Endometrial microvascular endothelial cells (primary cell): ENCODE results near the gene GMCL1. TPM values are rescaled to one million over a fixed set of nuclear protein-coding genes. Genes with fewer than 3 reads are reported as not detected.

ENCODE experiments used
- in situ Hi-C: cut with HindIII; loops from 2 replicates; pipeline ENCODE4 v1.10.0; 2017; ENCODE audit warnings: low sequenced_read_pairs, low pct_unique_long_range_greater_than_20kb; ENCODE audit errors: inconsistent ontology term
- total RNA-seq: library from RNA; depleted of rRNA; stranded (reverse); fragments of >200 nt; gene quantifications from one replicate; pipeline ENCODE4 v1.2.3, GENCODE V29; 2015; ENCODE audit errors: inconsistent ontology term

GMCL1 gene
- total RNA-seq: 9.4 TPM

- in situ Hi-C loops: no loop called here
Observed at GRCh38 chr2:69829256-69830044, at the start of gene GMCL1. GMCL1 (plus strand) TSS chr2:69829660; CDS start chr2:69829893, 233 bp downstream.

DNA sequence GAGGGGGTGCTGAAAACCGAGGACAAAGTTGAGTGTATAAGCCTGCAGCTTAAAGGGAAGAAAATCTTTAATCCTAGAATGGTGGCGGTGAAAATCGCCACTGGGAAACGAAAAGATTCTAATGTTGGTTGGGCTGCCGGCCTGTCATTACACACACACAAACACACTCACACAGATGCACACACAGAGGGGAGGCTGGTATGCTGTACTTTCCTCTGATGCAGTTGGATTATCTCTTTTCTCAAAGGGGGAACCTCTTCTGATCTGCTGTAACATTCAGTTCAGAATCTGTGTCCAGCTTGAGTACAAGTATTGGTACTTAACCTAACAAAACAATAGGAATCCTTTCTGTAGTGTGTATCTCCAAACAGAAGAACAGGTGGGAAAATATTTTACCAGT, 48.5 kb upstream of the GMCL1 start:
- in situ Hi-C loops: no loop called here

DNA sequence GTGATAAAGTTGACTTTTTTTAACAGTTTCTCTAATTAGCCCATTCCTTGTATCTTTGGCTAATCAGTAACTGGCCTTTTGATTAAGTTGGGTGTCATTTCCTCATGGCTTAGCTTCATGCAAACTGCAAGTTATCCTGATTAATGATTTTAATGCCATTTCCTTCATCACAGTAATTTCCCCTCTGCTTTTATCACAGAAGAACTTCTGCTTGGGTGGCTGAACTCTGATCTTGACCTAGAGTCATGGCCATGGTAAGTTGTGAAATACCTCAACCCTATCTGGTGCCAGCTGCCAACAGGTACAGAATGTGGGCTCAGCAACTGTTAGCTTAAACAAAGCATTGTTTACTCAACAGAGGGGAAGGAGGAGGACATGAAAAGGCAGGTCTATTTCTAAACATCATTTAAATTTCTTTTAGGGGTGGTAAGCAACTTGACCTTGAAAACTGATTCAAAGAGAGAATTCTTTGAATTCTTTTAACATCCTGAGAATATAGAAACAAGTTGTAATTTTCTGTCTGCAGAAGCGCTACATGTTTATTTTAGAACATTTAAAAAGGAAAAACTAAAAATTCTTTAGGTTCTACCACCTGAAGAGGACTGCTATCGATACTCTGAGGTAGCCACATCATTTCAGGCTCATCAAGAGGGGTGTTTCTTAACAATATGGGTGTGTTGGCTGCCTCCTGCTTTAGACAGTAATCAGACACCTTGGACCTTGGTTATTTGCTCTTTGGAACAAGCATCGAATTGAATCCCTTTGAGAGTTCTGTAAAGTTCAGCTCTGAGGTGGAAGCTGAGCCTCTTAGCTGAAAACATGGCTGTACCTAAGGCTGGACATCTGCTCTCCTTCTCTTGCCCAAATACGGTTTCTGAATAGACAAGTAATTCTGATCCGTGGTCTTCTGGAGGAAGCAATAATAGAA, 47.9 kb upstream of the GMCL1 start:
- in situ Hi-C loops: no loop called here

- in situ Hi-C loops: no loop called here
Observed at GRCh38 chr2:69784228-69784627, 45.2 kb upstream of the GMCL1 start.

DNA sequence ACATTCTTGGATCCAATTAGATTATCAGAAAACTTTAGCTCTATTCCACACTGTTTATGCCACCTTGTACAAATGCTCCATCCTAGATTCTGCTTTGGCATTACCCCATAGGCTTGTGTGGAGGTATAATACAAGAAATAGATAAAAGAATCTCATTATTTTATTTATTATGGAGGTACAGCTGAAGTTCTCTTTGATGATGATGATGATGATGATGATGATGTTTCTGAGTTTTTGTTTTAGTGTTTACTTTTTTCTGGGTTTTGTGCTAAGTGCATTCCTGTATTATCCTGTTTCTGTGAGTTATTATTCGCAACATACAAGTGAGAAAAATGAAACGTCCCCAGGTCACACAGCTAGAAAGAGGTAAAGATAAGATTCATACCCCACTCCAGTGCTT, 44.1 kb upstream of the GMCL1 start:
- in situ Hi-C loops: no loop called here

- in situ Hi-C loops: no loop called here
Observed at GRCh38 chr2:69786052-69786560, 43.4 kb upstream of the GMCL1 start.

DNA sequence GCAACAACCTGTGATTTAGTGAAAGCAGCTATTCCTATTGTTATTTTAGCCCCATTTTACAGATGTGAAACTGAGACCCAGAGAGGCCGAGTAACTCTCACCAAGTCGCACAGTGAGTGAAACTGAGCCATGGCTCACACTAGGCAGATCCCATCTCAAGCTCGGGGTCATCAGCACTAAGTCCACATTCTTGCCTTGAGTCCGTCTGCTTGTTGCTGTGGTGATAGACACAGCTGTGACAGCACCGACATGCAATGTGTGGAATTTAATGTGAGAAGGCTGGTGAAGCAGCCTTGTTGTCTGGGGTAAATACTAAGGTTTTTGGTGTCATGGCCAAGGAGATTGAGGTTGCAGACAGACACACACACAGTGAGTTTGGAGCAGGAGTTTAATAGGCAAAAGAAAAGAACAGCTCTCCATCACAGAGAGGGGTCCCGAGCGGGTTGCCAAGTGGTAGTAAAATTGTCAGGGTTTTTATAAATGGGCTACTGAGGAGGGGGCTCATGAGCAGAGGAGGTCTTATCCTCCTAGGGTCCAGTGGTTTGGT, 40.2 kb upstream of the GMCL1 start:
- in situ Hi-C loops: no loop called here

DNA sequence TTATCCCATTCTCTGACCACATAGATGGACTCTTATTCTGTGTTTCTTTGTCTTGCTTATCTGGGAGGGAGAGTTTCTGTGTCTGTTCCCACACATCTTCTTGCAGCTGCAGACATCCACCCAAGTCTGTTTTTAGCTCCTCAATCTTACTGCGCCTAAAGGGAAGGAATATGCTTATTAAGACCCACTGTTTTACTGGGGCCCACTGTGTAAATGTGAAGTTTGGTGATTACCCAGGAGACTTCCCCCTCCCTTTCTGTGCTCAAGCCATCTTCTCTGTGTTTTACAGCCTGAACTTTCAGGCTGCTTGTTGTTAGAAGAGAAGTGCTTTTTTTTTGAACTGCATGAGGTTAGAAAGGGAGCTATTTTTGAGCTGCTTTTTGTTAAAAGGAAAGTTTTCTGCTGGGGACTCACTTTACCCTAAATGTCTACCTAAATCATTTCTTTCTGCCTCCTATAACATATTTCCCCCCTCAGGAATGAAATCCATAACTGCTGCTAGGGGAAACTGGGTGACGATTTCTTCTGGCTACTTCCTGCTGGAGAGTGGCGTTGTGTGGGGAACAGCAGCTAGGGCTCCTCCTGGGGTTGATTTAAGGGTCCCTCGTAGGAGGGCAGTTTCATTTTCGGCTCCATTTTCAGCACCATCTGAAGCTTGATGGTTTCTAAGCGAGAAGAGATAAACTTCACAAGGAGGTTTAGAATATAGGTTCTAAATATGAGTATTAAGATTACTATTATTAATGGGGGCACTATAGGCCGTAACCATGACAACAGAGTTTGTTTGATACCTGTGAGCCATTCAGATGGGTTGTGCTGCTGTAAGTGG, 39.5 kb upstream of the GMCL1 start:
- in situ Hi-C loops: no loop called here

GRCh38 chr2:69790601-69790959, 38.9 kb upstream of the GMCL1 start:
- in situ Hi-C loops: no loop called here

DNA sequence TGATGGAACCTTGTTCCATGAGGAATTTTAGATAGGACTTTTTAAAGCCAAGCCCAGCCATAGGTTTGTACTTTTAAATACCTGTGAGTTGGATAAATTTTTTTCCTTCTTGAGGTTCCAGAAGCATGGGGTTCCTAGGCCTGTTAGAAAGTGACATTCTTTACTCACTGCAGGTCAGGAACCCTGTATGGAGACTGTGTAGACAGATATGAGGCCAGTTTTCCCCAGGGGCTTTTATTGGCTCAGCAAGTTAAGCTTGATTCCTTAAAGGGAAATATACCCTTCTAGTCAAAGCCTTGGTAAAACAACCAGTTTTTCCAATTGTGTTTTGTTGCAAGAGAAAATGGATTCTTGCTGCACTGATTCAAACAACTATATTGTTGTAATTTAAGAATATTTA, 38.4 kb upstream of the GMCL1 start:
- in situ Hi-C loops: no loop called here

DNA sequence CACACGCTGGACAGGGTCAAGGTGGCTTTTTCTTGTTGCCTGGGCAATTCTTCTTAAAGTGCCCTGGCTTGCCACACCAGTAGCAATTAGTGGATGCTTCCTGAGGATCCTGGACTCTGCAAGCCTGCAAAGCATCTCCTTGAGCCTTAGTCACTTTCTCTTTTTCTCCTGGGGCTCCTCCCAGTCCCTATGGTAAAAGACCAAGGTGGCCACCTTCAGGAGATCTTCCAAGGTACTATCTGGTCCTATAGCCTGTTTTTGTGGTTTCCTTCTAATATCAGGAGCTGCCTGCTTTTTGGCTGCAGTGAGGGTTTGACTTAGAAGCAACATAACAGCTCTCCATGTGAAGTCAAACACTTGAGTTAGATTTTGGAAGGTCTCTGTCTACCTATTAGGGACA, 33.3 kb upstream of the GMCL1 start:
- in situ Hi-C loops: no loop called here

DNA sequence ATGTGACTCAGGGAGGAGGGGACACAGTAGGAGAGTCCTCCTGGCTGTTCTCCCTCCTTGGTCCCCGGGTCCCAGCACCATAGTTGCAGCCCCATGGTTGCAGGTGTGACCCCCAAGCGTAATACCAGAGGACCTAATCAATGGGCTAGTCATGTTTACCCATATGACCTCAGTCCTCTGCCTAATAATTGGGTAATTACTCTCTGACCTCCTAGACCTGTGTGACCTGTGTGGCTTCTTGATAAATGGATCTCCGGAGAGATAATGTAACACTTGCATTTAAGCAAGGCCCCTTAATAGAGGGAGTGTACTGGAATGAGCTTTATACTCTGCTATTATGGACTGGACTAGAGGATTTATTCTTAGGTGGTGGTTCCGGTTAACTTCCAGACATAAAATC, 32.2 kb upstream of the GMCL1 start:
- in situ Hi-C loops: no loop called here

DNA sequence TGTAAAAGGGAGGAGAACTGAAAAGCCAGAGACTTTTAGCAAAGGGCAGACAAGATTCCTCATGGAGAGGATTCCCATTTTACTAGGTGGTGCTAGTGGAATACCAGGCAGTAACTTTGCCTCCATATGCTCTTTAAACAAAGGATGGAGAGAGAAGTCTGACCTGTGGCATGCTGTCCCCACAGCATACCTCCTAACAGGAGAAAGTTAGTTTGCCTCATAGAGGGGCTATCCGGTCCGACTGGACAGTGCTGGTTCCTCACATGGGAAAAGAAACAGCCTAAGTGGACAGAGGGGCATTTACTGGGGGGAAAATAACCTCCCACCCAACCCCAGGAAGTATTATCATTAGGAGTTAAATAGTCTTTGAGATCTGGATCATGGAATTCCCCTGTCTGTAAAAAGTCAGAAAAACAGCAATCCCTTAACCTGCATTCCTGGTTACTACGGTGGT, 31.6 kb upstream of the GMCL1 start:
- in situ Hi-C loops: no loop called here

DNA sequence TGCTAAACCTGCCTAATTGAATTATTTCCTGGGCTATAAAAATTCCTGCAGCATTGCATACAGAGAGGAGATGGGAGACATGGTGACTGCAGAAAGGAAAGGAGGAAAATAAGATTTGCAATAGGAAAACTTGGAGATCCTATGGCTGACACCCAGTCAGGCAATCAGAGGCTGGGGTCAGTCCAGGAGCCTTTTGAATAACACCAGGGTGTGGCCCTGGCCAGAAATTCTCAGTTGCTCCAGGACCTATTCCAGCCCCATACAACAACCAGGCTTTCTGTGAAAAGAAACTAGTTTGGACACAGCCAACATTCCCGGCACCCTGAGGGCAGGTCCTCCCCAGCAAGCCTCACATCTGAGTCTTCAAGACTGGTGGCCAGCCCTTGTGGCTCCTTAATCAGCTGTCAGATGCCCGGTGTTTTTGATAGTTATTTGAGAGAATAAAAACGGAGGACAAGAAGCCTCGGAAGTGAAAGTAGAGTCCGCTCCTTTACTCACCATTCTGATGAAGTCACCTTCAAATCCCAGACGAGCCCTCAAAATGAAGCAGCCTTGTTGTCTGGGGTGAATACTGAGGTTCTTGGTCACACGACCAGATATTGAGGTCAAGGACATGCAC, 31.1 kb upstream of the GMCL1 start:
- in situ Hi-C loops: no loop called here

DNA sequence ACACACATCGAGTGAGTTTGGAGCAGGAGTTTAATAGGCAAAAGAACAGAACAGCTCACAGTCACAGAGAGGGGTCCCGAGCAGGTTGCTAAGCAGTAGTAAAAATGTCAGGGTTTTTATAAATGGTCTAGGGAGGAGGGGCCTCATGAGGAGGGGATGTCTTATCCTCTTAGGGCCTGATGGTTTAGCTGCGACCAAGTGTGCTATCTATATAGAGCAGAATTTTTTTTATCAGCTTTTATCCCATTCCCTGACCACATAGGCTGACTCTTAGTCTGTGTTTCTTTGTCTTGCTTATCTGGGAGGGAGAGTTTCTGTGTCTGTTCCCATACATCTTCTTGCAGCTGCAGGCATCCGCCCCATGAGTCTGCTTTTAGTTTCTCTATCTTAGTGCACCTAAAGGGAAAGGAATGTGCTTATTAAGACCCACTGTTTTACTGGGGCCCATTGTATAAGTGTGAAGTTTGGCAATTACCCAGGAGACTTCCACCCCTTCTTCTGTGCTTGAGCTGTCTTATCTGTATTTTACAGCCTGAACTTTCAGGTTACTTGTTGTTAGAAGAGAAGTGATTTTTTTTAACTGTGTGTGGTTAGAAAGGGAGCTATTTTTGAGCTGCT, 30.4 kb upstream of the GMCL1 start:
- in situ Hi-C loops: no loop called here

DNA sequence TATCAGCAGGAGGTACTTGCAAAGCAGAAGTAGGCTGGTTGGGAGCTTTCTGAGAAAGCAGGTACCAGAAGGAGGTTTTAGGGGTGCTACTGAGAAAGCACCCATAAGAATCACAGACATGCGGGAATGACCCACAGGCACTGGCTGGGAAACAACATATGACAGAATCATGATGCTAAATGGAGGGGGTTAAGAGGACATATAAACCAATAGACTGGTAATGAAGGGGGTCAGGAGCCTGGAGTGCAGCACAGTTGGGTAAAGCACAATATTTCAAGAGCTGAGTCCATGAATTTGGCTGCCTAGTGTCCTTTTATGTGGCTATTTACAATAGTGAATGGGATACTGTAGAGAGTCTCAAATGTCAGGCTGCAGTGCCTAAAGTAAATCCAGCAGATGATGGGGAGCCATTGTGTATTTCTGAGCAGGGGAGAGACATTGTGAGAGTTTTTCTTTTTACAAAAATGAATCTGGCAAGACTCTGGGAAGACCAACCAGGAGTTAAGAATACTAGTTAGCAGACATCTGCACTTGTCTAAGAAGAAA, 27.6 kb upstream of the GMCL1 start:
- in situ Hi-C loops: loop anchor here (25.0 kb wide), 1 partner anchor 240 kb away; no protein-coding TSS in a partner anchor

GRCh38 chr2:69802781-69803367, 26.6 kb upstream of the GMCL1 start:
- in situ Hi-C loops: loop anchor here (25.0 kb wide), 1 partner anchor 241 kb away; no protein-coding TSS in a partner anchor
